ENCODE measurements around the gene LLPH.

The LLPH gene

DNA sequence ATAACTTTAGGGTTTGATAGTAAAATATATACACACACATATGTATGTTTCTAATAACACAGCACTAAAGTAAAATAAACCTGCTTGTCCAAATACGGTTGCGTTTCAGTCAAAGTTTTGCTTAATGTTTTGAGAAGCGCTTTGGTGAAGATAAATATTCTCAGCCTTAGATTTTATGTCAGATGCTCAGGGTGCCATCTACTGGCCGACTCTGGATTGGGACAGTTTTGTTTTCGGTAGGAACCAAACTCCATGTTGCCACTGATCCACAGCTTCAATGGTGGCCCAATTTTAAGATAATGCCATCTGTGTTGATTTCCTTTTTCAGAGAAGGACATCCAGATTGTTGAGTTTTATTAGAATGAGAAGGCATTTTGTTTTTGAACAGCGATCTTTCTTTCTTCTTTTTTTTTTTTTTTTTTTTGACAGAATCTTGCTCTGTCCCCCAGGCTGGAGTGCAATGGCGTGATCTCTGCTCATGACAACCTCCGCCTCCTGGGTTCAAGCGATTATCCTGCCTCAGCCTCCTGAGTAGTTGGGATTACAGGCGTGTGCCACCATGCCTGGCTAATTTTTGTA is 43.1 kb downstream of the LLPH start:
- peak; percentile 17 for DNase-seq

DNA sequence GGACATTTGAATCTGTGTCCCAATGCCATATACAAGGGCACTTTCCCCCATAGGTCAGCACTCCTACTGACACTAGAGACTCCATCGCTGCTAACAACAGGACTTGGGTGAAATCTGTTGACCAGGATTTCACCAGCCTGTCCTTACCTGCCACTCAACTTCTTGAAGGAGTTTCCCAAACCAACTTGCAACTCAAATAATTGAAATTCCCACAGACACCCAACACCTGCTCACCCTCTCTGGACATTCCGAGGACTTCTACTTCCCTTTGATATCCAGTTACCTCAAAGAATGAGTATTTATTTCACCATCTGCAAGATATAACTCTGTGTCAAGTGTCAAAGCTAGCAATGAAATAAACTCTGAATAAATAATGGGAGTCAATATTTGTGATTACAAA is 44.6 kb downstream of the LLPH start:
- no peak for DNase-seq

DNA sequence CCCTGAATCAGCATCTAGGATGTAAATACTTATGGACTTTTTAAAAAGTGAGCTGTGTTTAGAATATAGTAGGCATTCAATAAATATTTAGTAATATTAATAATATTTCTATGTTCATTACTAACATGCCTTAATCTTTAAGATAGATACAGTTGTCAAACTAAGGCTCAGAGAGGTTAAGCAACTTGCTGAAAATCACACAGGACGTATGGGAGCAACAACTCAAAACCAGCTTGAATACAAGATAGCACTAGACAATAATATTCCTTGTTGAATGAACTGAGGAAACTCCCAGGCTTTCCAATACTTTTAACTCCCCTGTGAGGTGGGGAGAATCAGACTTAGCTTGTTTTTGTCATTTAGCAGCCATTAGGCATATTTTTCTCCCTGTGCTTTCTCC is 45.3 kb downstream of the LLPH start:
- no peak for DNase-seq

DNA sequence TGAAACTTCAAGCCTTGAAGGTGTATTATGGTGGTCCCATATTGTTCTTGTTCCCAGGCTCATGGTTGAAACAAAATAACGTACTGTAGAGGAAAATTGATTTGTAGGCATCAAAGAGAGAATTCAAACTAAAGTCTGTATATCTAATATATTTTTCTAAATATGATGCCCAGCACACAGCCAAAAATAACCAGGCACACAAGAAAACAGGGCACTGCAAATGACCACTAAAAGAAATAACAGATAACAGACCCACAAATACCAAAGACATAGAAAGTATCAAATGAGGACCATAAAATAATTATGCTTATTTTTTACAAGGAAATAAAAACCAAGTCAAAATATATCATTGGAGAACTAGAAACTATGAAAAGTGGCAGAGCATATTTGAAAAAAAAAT is 46.8 kb downstream of the LLPH start:
- no peak for DNase-seq

GRCh38 chr12:66082744-66083143 is 47.8 kb downstream of the LLPH start:
- no peak for DNase-seq

- DNase-seq: no peak
These were observed 49.8 kb downstream of the LLPH start for GRCh38 chr12:66080791-66081190.

DNA sequence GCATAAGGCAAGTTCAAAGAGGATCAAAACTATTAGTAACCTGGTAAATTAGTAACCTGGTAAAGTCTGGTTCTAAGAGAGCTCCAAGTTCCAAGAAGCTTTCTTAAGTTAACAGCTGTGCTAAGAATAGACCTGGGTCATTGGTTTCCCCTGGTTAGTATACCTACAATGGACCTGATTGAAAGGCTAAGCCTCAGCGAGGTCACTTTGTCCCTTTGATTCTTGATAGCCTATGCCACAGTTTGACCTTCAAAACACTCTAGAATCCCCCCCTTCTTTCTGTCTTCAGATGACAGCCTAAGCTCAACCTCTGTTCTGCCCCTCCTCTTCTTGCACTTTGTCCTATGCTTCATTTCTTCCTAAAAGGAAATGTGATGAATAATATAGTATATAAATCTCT is 53.0 kb downstream of the LLPH start:
- no peak for DNase-seq

- DNase-seq: no peak
These were observed 56.0 kb downstream of the LLPH start for GRCh38 chr12:66074561-66074960.

GRCh38 chr12:66072566-66072965 is 58.0 kb downstream of the LLPH start:
- no peak for DNase-seq

- no peak for DNase-seq
These were observed 58.4 kb downstream of the LLPH start for GRCh38 chr12:66072135-66072534.

DNA sequence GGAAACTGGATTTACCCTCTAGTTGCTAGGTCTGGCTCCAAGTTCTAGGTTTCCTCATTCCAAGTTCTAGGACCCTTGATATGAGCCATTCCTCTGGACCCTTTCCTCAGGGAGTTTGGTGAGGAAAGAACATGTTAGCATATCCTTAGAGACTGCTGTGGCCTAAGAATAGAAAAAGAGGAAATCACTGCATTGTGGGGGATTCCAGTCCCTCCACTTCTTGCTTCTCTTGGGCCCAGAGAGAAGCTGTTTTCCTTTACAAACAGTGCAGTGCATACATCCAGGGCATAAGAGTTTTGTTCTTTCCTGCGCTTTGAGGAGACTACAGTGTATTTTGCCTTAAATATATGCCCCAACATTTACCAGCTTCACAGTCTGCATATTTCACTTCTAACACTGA is 59.0 kb downstream of the LLPH start:
- DNase-seq: no peak

DNA sequence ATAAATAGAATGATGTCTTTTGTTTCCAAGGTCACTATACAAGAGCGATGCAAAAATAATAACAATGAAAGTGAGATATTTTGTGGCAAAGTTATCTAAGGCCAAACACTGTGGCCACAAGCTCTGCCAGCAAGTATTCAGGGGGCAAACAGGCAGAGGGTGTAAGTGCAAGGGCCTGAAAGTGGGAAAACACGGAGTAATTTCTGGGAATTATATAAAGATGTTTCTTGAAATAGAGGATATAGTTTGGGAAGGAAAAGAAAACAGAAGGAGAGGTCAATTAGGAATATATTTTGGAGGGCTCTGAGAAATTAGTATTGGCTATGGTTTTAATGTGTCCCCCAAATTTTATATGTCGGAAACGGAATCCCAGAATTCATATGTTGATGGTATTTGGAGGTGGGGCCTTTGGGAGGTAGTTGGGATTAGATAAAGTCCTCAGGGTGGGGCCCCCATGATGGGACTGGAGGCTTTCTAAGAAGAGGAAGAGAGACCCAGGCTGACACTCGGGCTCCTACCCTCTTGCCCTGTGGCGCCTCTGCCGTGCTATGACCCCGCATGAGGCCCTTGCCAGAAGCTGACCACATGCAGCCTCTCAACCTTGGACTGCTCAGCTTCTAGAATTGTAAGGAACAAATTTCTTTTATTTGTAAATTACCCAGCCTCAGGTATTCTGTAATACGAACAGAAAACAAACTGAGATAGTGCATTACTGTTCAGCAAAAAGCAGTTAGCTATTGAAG is 60.0 kb downstream of the LLPH start:
- no peak for DNase-seq

GRCh38 chr12:66066929-66067523 is 63.5 kb downstream of the LLPH start:
- DNase-seq: no peak

All from T-helper 9 cell (primary cell).